Right renal pelvis (tissue), 4 donors: ENCODE measurements around the gene RFTN1. TPM values are rescaled to one million over a fixed set of nuclear protein-coding genes. Genes with fewer than 3 reads are reported as not detected.

Experiments used
- DNase-seq, 4 donors: peaks; one replicate each; pipeline ENCODE4 v3.0.0-alpha.2; 2013; ENCODE audit warnings: low read depth in 4 of 4, low spot score in 3 of 4, missing footprints in 1 of 4
- polyA plus RNA-seq, 4 donors: library from polyadenylated mRNA; unstranded; fragments of 120-200 nt; gene quantifications; one replicate each; pipeline ENCODE4 v1.2.1, GENCODE V29; 2013; ENCODE audit not compliant: insufficient read length in 4 of 4

Gene RFTN1
- polyA plus RNA-seq, 4 donors: 29.6 to 33.2 (median 31.4) TPM

DNA sequence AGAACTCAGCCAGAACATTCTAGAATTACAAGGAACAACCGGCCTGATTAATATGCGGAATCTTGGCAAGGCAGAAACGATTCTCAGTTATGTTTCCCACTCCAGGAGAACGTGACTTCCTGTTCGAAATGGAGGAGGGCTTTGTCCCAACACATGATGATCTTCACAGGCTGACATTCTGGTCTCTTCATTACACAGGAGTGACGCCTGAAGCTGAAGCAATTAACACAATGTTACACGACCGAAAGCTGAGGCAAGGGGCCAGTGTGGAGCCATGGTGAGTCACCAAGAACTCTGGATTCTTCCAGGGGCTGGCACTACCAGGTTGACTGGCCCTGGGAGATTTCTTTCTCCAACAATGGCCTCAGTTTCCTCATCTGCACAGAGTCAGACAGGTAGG, 40.9 kb downstream of the RFTN1 start:
- DNase-seq: no peak

DNA sequence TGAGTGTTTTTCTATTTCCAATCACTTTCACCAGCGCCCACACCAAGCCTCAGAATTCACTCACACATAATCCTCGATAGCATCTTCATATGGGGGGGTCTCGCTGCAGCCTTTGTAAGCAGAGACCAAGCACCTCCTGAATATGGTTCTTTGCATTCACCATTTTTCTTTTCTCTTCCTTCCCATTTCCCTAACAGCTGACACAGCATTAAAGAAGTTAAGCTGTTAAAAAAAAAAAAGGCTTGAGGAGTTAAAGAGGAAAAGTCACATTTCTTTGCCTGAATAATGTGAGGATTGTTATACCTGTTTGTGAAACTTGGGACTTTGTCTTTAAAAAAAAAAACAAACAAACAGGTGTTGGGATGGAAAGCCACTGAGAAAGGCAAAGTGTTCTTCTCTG, 41.6 kb downstream of the RFTN1 start:
- no peak for DNase-seq

DNA sequence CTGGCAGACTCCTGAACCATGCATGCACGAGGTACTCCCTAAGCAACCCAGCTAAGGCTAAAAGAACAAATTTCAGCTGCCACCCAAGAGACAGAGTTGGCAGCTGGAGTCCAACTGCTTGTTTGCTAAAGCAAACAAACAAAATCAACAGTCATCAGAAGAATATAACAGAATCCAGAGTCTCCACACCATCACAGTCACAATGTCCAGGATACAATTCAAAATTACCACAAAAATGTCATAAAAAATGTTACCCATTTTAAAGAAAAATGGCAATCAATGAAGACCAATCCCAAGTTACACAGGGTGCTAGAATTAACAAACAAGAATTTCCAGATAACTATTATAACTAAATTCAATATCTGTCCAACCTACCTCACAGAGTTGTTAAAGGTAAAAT, 42.9 kb downstream of the RFTN1 start:
- no peak for DNase-seq

DNA sequence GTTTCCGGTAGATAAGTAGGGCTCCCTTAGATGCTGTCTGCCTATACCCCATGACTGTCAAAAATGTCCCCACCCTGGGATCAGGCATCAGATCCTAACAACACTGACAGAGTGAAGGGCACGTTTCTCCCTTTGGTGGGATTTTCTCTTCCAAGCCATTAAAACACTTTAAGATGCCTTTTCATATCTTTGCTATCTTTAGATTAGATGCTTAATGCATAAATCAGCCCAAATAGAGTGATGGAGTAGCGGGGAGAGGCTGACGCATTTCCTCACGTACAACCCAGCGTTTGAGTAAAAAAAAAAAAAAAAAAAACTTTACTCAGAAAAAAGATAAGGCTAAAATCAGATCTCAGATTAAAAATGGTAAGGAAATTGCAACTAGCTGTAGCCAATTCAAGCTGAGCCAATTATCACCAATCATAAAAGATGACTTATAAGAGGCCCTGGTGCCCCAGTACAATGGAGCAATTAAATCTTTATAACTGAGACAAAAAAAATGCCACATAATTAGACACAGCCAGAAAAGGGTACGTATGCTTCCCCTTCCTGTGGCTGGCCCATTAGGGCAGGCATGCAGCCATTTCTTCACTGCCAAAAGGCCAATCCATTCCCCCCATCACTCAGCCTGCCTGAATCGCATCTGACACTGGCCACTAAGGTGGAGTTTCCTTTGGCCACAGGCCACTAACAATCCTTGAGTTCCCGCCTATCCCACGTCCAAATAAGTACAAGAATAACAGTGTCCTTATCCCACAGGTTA, 45.0 kb downstream of the RFTN1 start:
- no peak for DNase-seq

DNA sequence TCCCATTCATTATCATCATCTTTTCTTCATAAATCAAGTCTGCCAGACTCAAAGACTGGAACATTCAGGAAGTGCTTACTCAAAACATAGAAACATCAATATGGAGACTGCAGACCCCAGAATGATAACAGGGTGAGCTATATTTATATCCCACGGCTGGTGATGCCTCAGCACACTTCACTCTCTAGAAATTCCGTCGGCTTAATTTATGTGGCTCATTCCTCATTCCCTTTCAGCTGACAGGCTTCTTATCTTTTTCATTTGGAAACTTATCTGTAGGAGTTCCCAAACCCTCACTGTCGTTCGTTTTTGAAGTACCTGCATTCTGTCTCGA, 45.5 kb downstream of the RFTN1 start:
- DNase-seq: no peak

DNA sequence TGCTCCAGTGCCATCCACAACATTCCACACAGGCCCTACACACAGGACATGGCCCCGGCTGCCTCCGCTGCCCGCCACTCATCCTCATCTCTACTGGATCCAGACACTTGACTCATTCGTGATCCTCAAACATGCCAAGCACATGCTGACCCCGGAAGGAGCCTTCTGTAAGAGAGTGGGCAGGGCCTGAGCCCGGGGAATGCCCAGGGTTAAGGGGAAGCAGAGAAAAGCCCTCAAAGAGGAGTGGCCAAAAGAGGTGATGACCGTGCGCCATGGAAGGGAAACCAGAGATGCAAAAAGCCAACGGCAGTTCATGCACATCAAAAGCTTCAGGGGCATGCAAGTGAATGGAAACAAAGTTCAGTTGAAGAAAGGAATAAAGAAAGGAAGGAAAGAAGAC, 46.1 kb downstream of the RFTN1 start:
- no peak for DNase-seq

DNA sequence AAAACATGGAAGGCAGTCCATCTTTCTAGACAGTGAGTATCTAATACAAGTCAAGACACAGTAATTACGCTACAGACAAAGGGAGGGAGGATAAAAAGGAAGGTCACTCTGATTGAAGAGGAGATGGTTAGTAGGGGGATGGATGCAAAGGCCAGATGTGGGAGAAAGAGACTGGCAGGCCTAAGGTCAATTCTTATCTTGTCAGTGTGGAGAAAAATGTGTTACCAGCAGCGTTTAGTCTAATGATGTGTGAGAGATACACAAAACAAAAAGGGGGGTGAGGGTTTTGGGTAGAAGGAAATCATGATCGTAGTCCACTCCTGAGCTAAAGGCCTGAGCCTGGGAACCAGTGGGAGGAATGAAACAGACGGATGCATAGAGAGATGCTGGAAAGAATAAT, 46.7 kb downstream of the RFTN1 start:
- no peak for DNase-seq

DNA sequence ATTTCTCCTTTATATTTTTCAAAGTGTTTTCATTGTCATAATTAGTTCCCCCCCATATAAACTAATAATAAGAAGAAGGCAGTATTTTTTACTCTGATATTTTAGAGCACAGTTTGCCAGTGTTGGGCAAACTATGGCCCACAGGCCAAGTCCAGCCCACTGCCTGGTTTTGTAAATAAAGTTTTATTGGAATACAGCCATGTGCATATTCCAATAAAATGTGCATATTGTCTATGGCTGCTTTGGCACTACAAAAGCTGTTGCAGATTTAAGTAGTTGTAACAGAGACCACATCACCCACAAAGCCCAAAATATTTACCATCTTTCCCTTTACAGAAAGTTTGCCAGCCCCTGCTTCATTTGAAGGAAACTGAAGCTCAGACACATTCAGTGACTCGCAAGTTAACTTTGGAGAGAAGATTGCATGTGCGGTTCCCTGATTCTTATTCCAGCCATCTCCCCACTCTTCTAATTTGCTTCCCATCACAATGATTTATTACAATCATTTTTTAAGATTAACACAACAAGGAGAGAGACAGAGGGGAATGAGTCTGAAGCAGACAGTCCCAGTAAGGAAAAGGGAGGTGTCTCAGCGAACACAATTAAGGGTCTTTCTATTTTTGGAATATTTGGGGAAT, 48.9 kb downstream of the RFTN1 start:
- no peak for DNase-seq

DNA sequence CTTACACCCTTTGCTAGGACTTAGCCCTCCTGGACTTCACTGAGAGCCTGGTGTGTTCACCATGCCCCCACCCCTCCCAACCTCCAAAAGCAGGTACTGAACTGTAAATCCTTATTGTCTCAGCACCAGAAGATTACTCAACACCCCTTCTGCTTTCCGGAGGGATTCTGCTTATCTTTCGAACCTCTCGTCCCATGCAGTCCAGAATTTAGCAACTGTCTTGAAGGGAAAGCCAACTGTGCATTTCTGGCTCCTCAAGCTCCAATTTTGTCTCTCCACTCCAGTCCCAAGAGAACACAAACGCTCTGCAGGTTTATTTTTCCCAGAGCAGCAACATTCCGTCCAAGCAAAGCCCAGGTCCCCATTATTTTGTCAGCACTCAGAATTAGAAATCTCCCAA, 49.6 kb downstream of the RFTN1 start:
- no peak for DNase-seq

DNA sequence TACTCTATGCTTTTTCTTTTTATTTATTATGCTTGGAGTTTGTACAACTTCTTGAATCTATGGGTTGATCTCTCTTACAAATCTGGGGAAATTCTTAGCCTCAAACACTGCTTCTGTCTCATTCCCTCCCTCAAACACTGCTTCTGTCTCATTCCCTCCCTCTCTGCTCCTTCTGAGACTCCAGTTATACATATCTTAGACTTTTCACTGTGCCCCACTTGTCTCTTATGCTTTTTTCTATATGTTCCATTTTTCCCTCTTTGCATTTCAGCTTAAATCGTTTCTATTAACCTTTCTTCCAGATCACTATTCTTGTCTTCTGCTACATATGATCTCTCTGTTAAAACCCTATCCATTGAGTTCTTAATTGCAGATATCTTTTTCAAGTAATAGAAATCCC, 50.4 kb downstream of the RFTN1 start:
- no peak for DNase-seq

DNA sequence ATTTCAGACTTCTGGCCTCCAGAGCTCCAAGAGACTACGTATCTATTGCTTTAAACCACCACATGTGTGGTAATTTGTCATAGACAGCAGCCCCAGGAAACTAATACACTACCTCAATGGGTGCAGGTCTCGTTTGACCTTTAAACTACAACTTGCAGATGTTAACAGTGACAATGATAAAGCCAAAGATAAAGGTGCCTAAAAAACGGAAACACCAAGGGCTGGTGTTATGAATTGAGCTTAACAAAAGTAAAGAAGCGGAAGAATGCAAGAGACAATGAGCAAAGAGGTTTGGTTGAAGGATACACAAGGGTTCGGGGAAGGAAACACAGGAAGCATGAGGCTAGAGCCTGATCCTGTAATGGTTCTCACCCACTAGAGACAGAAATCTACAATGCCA, 50.8 kb downstream of the RFTN1 start:
- DNase-seq: no peak

DNA sequence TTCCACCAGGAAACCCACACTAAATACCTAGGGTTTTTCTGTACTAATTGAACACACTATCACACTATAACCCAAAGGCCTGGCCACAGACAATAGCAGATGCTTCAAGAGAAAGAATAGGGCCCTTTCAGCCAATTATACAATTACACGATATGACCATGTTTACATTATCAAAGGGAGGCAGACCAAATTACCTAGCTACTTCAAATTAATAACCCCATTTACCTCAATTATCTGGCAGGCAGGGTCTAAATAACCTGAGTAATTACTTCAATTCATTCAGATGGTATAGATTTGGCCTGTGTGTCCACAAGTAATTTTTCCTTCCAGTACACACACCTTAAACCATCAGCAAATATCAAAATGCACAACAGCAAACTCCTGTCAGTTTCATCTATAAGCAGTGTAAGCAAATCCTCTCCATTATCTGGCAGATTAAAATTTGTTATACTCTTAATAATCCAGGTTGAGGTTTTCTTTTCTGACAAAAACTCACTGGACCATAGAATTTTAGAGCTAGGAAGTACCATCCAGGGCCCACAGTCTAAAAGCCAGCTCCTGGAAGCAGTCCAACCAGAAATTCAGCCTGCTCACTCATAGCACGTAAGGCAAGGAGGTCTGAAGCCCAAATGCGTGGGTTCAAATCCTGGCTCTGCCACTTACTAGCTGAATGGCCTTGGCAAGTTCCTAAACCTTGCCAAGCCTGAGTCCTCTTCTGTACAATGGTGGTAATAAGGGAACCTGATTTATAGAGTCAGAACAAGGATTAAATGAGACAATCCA, 51.8 kb downstream of the RFTN1 start:
- no peak for DNase-seq

DNA sequence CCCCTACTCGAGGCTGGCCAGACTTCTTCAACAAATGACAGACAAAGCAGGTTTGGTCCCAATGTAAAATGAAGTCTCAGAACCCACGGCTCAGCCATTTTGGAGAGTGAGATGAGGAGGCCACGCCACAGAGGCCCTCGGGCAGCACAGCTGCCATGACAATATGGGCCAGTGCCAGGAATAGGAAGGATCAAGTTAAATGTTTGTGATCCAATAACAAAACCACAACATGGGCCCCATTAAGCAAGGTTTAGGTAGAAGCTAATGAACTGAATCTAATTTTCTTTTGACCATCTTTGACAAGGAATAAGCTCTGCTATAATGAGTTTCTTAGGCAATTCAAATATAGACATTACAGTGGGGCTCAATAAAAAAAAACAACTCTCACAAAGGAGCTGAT, 52.6 kb downstream of the RFTN1 start:
- no peak for DNase-seq

DNA sequence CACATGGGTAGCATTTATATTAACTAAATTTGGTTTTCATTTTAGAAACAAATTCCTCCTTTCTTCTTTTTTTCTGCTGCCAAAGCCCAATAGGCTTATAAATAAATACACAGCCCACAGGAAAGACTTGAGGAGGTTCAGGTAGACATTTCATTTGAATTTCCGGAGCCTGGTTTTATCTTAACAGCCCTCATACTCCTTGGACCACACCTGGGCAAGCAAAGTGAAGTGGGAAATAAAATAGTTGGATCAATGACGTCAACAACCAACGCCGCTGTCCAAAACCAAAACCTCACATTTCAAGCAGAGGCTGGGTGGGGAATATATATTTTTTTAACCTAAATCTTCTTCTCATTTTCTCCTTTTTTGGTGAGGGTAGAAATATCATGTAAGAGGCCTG, 53.2 kb downstream of the RFTN1 start:
- no peak for DNase-seq

DNA sequence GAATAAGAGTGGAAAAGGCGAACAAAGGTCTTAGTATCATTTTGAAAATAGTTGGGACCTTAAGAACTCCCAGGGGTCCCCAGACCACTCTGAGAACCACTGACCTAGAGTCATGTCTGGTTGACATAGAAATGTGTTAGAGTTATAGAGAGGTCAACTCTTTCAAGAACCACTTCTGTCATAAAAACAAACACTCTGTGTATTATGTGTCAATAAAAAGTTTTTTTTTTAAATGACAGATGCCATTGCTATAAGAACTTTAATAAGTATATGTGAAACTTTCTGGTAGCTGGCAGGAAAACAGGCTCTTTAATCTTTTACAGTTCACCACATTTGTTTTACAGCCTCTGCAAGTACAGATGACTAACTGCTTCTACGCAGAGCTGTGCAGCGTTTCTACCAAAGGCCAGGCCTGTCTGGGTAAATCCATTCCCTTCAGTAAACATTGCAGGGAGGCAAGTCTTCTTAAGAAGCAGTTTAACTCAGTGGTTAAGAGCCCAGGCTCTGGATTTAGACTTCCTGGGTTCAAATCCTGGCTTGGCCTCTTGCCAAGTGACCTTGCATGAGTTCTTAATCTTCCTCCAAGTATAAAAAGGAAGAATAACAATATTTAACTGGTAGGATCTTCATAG, 56.6 kb downstream of the RFTN1 start:
- DNase-seq: no peak

DNA sequence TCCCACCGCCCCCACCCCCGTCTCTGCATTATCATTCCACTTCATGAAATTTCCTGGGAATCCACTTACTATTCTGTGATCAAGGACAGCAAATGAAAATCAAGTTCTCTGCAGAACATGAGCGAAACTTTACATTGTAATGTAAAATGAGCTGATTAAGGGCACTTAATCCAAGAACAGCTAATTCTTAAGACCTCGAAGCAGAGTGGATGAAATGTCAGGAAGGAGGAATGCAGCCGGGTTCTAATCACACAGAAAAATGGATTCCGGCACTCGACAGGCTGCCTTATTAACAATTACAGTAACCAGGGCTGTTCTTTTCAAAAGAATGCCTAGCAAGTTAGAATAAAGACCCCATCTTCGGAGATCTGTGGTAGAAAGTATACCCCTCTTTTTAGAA, 57.5 kb downstream of the RFTN1 start:
- no peak for DNase-seq

DNA sequence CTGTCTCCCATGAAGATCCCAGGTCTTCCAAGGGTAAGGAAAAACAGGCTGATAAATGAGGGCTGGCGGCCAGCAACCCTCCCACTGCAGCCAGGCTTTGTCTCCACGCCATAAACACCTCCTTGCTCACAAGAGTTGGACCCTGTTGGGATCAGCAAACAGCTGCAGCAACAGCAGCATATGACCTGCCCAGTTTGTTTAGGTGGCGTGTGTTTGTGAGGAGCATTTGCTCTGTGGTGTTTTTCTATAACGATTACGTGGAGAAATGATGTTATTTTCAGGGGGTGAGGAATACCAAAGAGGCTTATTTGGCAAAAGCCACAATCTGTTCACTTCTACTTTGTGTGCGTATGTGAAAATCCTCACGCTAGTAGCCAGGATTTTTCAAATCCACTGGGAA, 58.5 kb downstream of the RFTN1 start:
- DNase-seq: no peak

DNA sequence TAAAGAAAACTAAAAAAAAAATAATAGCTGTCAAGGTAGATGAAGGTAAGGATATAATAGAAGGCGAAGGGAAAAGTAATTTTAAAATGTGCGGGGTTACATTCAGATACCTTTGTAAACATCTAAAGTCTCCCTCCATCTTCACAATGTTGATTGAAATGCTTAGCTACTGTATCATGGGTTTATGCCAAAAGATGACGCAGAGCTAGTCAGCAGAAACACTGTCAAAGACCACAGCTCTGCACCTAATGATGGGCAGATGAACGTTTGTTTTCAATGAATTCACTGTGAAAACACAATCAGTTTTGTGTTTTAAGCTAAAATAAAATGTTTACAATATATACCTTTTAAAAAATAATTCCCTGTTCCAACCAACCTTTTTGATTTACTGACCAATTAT, 61.2 kb downstream of the RFTN1 start:
- no peak for DNase-seq

DNA sequence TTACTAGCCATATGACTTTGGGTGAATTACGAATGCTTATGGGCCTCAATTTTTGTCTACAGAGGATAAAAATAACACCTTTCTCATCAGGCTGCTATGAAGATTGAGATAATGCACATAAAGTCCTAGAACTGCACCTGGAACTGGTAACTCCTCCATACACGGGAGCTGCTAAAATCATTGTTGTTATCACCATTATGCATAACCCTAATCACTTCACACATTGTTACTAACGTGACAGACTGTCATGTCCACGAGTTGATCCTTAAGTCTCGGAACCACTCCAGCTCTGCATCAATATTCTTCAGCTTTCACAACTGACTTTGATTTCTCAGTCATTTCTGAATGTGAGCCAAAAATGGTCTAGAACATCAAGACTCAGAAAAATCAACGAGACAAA, 64.1 kb downstream of the RFTN1 start:
- no peak for DNase-seq

DNA sequence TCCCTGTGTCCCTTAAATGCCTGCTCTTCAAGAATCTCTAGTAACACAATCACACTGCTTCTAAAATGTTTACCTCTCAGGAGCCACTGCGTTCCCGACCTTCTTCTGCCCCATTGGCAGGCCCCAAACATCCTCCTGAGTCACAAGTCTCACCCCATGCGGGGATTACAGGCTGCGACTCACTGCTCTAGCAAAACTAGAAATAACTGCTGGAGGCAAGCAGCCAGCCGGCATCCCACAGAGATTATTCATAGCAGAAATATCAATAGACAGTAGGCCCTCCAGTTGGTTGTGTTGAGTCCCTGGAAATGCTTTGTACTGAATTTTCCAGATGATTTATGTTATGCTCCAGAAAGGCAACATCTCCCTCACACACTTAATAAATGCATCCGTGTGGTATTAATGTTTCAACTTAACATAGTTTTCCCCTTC, 64.8 kb downstream of the RFTN1 start:
- no peak for DNase-seq

DNA sequence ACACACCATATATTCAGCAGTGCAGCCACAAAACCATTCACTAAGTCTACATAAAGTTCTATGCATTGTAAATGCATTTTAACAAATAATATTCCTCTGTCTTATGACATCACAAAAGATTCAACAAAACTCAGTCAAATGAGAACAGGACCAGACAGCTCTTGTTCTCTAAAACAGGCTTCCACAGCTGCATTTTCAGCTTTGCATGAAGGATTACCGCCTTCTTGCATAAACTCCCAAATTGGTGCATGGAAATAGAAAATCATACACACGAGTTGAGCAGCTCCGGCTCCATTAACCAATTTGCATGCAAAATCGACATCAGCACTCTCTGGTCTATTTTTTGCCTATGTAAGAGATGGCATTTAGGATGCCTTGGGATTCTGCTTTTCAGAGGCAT, 66.4 kb downstream of the RFTN1 start:
- DNase-seq: no peak
